ENCODE data around the gene CD80.
"Not testable (repeated sequence)": the region's sequence is repeated elsewhere in the genome, so short reads cannot be mapped to it uniquely, and the experiment has no call there.

The CD80 gene

GRCh38 chr3:119580067-119580760, 20.8 kb upstream of the CD80 start:
- DNase-seq (ENCODE audit: low spot score): peak; percentile 65

GRCh38 chr3:119579366-119580066, 20.1 kb upstream of the CD80 start, which contains the start of gene ADPRH:
Gene ADPRH (plus strand): TSS chr3:119579492. CDS start chr3:119582170, 2,678 bp downstream.
- DNase-seq (ENCODE audit: low spot score): peak; percentile 90

GRCh38 chr3:119575507-119575906, 16.1 kb upstream of the CD80 start:
- DNase-seq (ENCODE audit: low spot score): no peak

GRCh38 chr3:119571688-119572087, 12.3 kb upstream of the CD80 start:
- no peak for DNase-seq (ENCODE audit: low spot score)

GRCh38 chr3:119571230-119571629, 11.8 kb upstream of the CD80 start:
- no peak for DNase-seq (ENCODE audit: low spot score)

- no peak for DNase-seq (ENCODE audit: low spot score)
These were observed 10.8 kb upstream of the CD80 start for GRCh38 chr3:119570229-119570628.

- DNase-seq (ENCODE audit: low spot score): no peak
These were observed 9.7 kb upstream of the CD80 start for GRCh38 chr3:119569156-119569555.

GRCh38 chr3:119563334-119563733, 3.9 kb upstream of the CD80 start:
- not testable (repeated sequence) for DNase-seq (ENCODE audit: low spot score)

- DNase-seq (ENCODE audit: low spot score): no peak
These were observed 3.0 kb upstream of the CD80 start for GRCh38 chr3:119562307-119562961.

- DNase-seq (ENCODE audit: low spot score): no peak
These were observed 746 bp upstream of the CD80 start for GRCh38 chr3:119560160-119560559.

GRCh38 chr3:119558626-119559317, 642 bp downstream of the CD80 start:
- no peak for DNase-seq (ENCODE audit: low spot score)

GRCh38 chr3:119557877-119558269, 1.5 kb downstream of the CD80 start:
- no peak for DNase-seq (ENCODE audit: low spot score)

- DNase-seq (ENCODE audit: low spot score): no peak
These were observed 2.1 kb downstream of the CD80 start for GRCh38 chr3:119557192-119557876.

- no peak for DNase-seq (ENCODE audit: low spot score)
These were observed 3.5 kb downstream of the CD80 start for GRCh38 chr3:119555929-119556328.

GRCh38 chr3:119555309-119555735, 4.1 kb downstream of the CD80 start:
- DNase-seq (ENCODE audit: low spot score): no peak

GRCh38 chr3:119553823-119554415, 5.5 kb downstream of the CD80 start:
- DNase-seq (ENCODE audit: low spot score): no peak

- not testable (repeated sequence) for DNase-seq (ENCODE audit: low spot score)
These were observed 6.5 kb downstream of the CD80 start for GRCh38 chr3:119552928-119553327.

- DNase-seq (ENCODE audit: low spot score): no peak
These were observed 7.8 kb downstream of the CD80 start for GRCh38 chr3:119551598-119551997.

- DNase-seq (ENCODE audit: low spot score): no peak
These were observed 9.1 kb downstream of the CD80 start for GRCh38 chr3:119550192-119550910.

- no peak for DNase-seq (ENCODE audit: low spot score)
These were observed 11.1 kb downstream of the CD80 start for GRCh38 chr3:119548341-119548740.

- DNase-seq (ENCODE audit: low spot score): no peak
These were observed 12.2 kb downstream of the CD80 start for GRCh38 chr3:119547227-119547626.

Measured in ecto neural progenitor cell (in vitro differentiated cells).